Activated CD8-positive, alpha-beta T cell treated with anti-CD3 and anti-CD28 coated beads for 36 hours (primary cell): ENCODE measurements around the gene NFKB1. TPM values are rescaled to one million over a fixed set of nuclear protein-coding genes. Genes with fewer than 3 reads are reported as not detected.

Experiments used
- ATAC-seq: fragments of 200-7000 bp; cut with Tn5 transposase; one replicate; pipeline ENCODE4 v1.10.0; 2021; ENCODE audit warnings: mild to moderate bottlenecking, moderate library complexity
- CTCF ChIA-PET: fragments of 350-600 bp; sonication (Branson Sonifier 250); formaldehyde crosslinking; loops from one replicate; lab custom pipeline; 2021; ENCODE audit warnings: antibody characterized with exemption; lab: Charles Lee
- POLR2A ChIA-PET: fragments of 350-600 bp; sonication (Branson Sonifier 250); formaldehyde crosslinking; loops from one replicate; lab custom pipeline; 2021; ENCODE audit warnings: antibody characterized with exemption; lab: Charles Lee
- DNase-seq: peaks from one replicate; pipeline ENCODE4 v3.0.0-alpha.2; 2020
- H3K27ac Mint-ChIP-seq: one replicate; pipeline ENCODE4 v1.8.0; 2021; ENCODE audit warnings: mild to moderate bottlenecking, mixed read lengths
- H3K27me3 Mint-ChIP-seq: one replicate; pipeline ENCODE4 v1.8.0; 2021; ENCODE audit warnings: mixed read lengths
- H3K36me3 Mint-ChIP-seq: one replicate; pipeline ENCODE4 v1.8.0; 2021; ENCODE audit warnings: low read depth, mixed read lengths
- H3K4me1 Mint-ChIP-seq: one replicate; pipeline ENCODE4 v1.8.0; 2021; ENCODE audit warnings: low read depth, mixed read lengths
- H3K4me3 Mint-ChIP-seq: one replicate; pipeline ENCODE4 v1.8.0; 2021; ENCODE audit warnings: mild to moderate bottlenecking, moderate library complexity, mixed read lengths
- H3K9me3 Mint-ChIP-seq: one replicate; pipeline ENCODE4 v1.8.0; 2021; ENCODE audit warnings: mixed read lengths
- CTCF ChIP-seq: fragments of 200-600 bp; IDR thresholded peaks from one replicate; pipeline ENCODE4 v1.8.0; 2022; ENCODE audit warnings: antibody characterized with exemption, mild to moderate bottlenecking
- intact Hi-C: fragments of 100-400 bp; cut with micrococcal nuclease; formaldehyde crosslinking; loops from one replicate; pipeline ENCODE4 v1.10.0; 2022
- total RNA-seq, 2 experiments: library from RNA; stranded (reverse); gene quantifications; one replicate each; pipeline ENCODE4 v1.2.3, GENCODE V29; 2021

NFKB1 gene
- total RNA-seq, 2 experiments from 2014 or later: 224 to 230 TPM

GRCh38 chr4:102629673-102630072 is 128.5 kb downstream of the NFKB1 start:
- Mint-ChIP-seq H3K9me3 (no peaks in the 10 kb centered on the region), H3K27ac (peak overlapping the region; percentile 9), H3K36me3 (peaks cover 9% of the 10 kb centered on the region), H3K4me3 (no peak overlapping the region), H3K4me1 (peaks cover 62% of the 10 kb centered on the region), H3K27me3 (no peaks in the 10 kb centered on the region)
- no peak for TF ChIP-seq CTCF
- ChIA-PET CTCF (interaction anchor here (1.5 kb wide), 1 partner anchor 176 kb away, joined by 3 read pairs; no protein-coding TSS in a partner anchor), POLR2A (interaction anchor here (1.1 kb wide), 1 partner anchor 285 kb away, joined by 3 read pairs; the partner anchor contains the start of gene SLC39A8)
- intact Hi-C loops: loop anchor here (5.0 to 10.0 kb wide), 5 partner anchors 42 to 378 kb away; partner anchors contain the start of genes SLC39A8 and UBE2D3
- ATAC-seq (no peak), DNase-seq (peak; percentile 68)

- Mint-ChIP-seq H3K4me1 (peaks cover 55% of the 10 kb centered on the region), H3K36me3 (peaks cover 15% of the 10 kb centered on the region), H3K27ac (no peak overlapping the region), H3K9me3 (no peaks in the 10 kb centered on the region), H3K4me3 (no peak overlapping the region), H3K27me3 (no peaks in the 10 kb centered on the region)
- intact Hi-C loops: no loop called here
- no peak for ATAC-seq
- no peak for TF ChIP-seq CTCF
- no peak for DNase-seq
- POLR2A ChIA-PET: interaction anchor here (2.5 kb wide), 1 partner anchor 196 kb away, joined by 8 read pairs; the partner anchor contains the start of gene UBE2D3
- CTCF ChIA-PET: no interaction called here
These were observed 130.5 kb downstream of the NFKB1 start for GRCh38 chr4:102631616-102632015.

- H3K27me3 Mint-ChIP-seq: no peaks in the 10 kb centered on the region
- ChIA-PET CTCF (interaction anchor here (0.8 to 1.1 kb wide), 3 partner anchors 12 to 200 kb away, joined by 3 to 4 read pairs (median 3); no protein-coding TSS in a partner anchor), POLR2A (interaction anchor here (2.5 kb wide), 1 partner anchor 195 kb away, joined by 8 read pairs; the partner anchor contains the start of gene UBE2D3)
- TF ChIP-seq CTCF: no peak
- H3K9me3 Mint-ChIP-seq: no peaks in the 10 kb centered on the region
- intact Hi-C loops: no loop called here
- no peak overlapping the region for H3K4me3 Mint-ChIP-seq
- ATAC-seq (no peak), DNase-seq (no peak)
- H3K27ac Mint-ChIP-seq: no peak overlapping the region
- H3K36me3 Mint-ChIP-seq: peaks cover 20% of the 10 kb centered on the region
- peaks cover 46% of the 10 kb centered on the region for H3K4me1 Mint-ChIP-seq
These were observed 131.3 kb downstream of the NFKB1 start for GRCh38 chr4:102632241-102633065.

GRCh38 chr4:102633100-102633499 is 131.9 kb downstream of the NFKB1 start:
- DNase-seq (no peak), ATAC-seq (no peak)
- Mint-ChIP-seq H3K4me1 (peaks cover 41% of the 10 kb centered on the region), H3K9me3 (no peaks in the 10 kb centered on the region), H3K27me3 (no peaks in the 10 kb centered on the region), H3K27ac (no peak overlapping the region), H3K36me3 (peaks cover 26% of the 10 kb centered on the region), H3K4me3 (no peak overlapping the region)
- intact Hi-C loops: no loop called here
- no peak for TF ChIP-seq CTCF
- POLR2A ChIA-PET: no interaction called here
- CTCF ChIA-PET: interaction anchor here (0.8 to 2.3 kb wide), 4 partner anchors 9 to 201 kb away, joined by 3 to 5 read pairs (median 4); no protein-coding TSS in a partner anchor
